Hepatic stellate cell (primary cell): ENCODE measurements around the gene PSG5.
"Not testable (repeated sequence)": the region's sequence is repeated elsewhere in the genome, so short reads cannot be mapped to it uniquely, and the experiment has no call there.

Source experiments
- DNase-seq: peaks from one replicate; pipeline ENCODE4 v3.0.0; 2011; ENCODE audit warnings: low spot score

Gene PSG5

GRCh38 chr19:43181869-43182771 is 4.2 kb downstream of the PSG5 start:
- DNase-seq, result peak; percentile 56

GRCh38 chr19:43179569-43180147 is 6.7 kb downstream of the PSG5 start:
- DNase-seq, result not testable (repeated sequence)

GRCh38 chr19:43178577-43178976 is 7.8 kb downstream of the PSG5 start:
- not testable (repeated sequence) for DNase-seq

- DNase-seq, result not testable (repeated sequence)
Measured at GRCh38 chr19:43165906-43166305, 20.4 kb downstream of the PSG5 start.

- not testable (repeated sequence) for DNase-seq
Measured at GRCh38 chr19:43163135-43163534, 23.2 kb downstream of the PSG5 start.

GRCh38 chr19:43162261-43162660 is 24.1 kb downstream of the PSG5 start:
- DNase-seq, result not testable (repeated sequence)

- no peak for DNase-seq
Measured at GRCh38 chr19:43152214-43152613, 34.1 kb downstream of the PSG5 start.

- not testable (repeated sequence) for DNase-seq
Measured at GRCh38 chr19:43149788-43150187, 36.5 kb downstream of the PSG5 start.

GRCh38 chr19:43148233-43148632 is 38.1 kb downstream of the PSG5 start:
- peak; percentile 55 for DNase-seq

- not testable (repeated sequence) for DNase-seq
Measured at GRCh38 chr19:43141763-43142162, 44.6 kb downstream of the PSG5 start.

- DNase-seq, result no peak
Measured at GRCh38 chr19:43132696-43133095, 53.6 kb downstream of the PSG5 start.

- not testable (repeated sequence) for DNase-seq
Measured at GRCh38 chr19:43131281-43131842, 55.0 kb downstream of the PSG5 start.

GRCh38 chr19:43129197-43129596 is 57.1 kb downstream of the PSG5 start:
- DNase-seq, result not testable (repeated sequence)

GRCh38 chr19:43127336-43127735 is 59.0 kb downstream of the PSG5 start:
- peak; percentile 24 for DNase-seq

GRCh38 chr19:43126720-43127119 is 59.6 kb downstream of the PSG5 start:
- no peak for DNase-seq

GRCh38 chr19:43124360-43124759 is 62.0 kb downstream of the PSG5 start:
- DNase-seq, result no peak

GRCh38 chr19:43120433-43121026 is 65.8 kb downstream of the PSG5 start:
- DNase-seq, result peak; percentile 32

GRCh38 chr19:43119526-43119925 is 66.8 kb downstream of the PSG5 start:
- DNase-seq, result not testable (repeated sequence)
